ENCODE data around the gene RTL1.

RTL1 gene

DNA sequence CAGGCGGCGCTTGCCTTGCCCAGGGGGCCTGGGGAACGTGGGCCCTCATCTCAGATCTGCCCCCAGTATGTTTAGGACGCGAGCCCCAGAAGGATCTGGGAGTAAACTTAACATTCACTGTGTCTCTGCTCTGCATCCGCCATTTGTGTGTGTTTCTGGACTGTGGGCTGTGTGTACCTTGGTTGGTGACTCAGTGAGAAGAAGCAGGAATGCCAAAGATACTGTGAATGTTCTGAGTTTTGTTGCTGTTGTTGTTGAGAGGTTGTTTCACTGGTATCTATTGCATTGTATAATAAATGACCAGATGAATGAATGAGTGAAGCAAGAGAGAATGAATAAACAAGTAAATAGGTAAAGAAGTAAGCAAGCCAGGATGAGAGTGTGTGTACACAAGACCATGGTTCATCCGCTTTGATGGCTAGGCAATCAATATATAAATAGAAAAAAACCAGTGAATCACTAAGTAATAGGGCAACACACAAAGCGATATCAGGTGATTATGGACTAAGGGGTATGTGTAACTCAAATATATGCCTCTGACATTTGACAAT lies 57.1 kb downstream of the RTL1 start:
- no peak for DNase-seq (ENCODE audit: low spot score)

DNA sequence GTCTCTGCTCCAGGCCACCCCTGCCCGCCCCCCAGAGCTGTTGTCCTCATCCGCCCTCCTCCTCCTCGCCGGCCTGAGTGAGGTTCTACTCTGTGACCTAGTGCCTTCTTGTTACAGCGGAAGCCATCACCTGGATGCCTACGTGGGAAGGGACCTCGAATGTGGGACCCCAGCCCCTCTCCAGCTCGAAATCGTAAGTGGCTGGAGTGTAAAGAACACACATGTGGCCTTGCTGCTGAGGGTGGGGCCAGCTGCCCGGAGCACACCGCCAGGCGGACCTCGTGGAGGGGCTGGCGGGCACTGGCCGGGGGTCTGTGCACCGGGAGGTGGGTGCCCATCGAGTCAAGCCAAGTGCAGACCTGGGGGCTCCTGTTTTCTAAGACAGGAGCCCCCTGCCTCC lies 58.2 kb downstream of the RTL1 start:
- no peak for DNase-seq (ENCODE audit: low spot score)

DNA sequence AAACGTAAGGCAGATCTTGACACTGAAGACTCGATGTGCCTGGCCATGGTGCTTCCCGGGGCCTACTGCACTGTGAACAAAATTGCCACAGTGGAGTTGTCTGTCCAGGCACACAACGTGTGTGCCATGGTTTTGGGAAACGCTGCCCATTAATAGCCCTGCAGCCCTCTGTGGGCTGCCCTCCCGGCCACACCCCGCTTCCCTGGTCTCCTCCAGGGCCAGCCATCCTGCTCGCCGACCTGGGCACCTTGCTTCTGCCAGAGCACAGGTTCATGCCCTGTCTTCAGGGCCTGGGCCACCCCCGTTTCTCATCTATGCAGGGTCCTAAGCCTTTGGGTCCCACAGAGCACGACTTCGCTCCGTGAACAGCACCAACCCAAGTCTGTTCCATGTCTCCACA lies 58.7 kb downstream of the RTL1 start:
- no peak for DNase-seq (ENCODE audit: low spot score)

DNA sequence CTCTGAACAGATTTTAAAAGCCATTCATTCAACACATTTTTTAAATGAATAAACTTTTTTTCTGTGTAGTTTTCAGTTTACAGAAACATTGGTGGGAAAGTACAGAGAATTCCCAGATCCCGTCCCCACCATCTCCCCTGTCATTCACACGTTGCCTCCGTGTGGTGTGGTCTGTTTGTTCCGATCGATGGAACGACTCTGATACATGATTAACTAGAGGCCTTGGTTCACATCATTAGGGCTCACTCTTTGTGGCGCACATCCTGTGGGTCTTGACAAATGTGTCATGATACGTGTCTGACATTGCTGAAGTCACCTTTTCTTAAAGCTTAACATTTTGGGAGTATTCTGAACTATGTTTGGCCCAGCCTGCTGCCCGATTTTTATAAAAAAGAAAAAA lies 59.1 kb downstream of the RTL1 start:
- DNase-seq (ENCODE audit: low spot score), result no peak

DNA sequence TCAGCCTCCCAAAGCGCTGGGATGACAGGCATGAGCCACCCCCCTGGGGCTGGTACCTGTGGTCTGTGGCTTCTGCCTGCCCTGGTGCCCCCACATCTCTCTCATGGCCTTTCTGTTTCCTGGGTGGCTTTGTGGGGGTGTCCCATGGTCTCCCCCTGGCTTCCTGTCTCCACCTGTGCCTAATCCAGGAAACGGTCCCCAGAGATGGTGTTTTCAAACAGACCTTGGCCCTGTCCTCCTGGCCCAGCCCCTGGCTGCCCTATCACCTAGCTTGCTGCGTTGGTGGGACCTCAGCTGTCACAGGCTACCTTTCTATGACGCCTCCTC lies 59.5 kb downstream of the RTL1 start:
- DNase-seq (ENCODE audit: low spot score), result no peak

DNA sequence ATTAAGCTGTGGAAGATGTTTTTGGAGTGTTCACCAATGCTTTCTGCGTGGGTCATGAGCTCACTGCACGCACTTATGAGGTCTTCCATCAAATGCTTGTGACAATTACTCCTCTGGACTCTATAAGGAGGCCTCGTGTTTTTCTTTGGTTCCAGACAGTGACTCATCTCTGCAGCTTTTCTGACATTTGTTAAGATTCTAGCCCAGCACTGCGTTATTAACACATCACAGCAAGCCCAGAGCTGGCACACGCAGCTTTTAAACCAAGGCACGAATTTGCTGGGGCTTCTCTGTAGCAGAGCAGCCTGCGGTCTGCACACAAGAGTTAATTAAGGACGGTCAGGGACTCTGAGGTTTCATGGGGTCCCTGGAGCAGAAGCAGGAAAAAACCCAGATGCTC lies 60.7 kb downstream of the RTL1 start:
- no peak for DNase-seq (ENCODE audit: low spot score)

DNA sequence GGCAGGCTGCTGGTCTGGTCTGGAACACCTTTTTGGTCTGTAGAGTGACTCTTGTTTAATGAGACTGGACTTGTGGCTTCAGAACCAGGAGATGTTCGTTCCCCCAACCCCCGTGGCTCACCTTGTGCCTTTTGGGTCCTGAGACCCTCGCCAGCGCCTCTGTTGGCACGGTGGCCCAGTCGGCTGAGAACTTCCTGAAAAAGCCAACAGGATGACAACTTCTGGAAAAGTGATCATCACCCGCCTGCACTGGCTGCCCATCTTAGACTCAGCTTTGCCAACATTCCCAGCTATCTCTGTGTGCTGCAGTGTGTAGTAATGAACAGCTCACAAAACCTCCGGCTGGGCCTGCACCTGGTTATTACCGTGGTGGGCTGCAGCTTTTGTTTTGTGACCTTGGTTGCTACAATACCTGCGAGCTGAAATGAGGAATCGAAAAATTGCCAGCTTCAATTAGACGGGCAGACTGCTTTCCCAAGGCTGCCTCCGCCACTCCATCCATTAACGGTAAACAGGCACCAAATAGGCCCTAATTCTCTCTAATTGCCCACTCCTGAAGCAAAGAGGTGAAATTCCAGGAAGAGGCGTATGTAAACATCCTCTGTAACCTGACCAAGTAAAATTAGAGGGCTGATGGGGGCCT lies 61.6 kb downstream of the RTL1 start:
- no peak for DNase-seq (ENCODE audit: low spot score)

DNA sequence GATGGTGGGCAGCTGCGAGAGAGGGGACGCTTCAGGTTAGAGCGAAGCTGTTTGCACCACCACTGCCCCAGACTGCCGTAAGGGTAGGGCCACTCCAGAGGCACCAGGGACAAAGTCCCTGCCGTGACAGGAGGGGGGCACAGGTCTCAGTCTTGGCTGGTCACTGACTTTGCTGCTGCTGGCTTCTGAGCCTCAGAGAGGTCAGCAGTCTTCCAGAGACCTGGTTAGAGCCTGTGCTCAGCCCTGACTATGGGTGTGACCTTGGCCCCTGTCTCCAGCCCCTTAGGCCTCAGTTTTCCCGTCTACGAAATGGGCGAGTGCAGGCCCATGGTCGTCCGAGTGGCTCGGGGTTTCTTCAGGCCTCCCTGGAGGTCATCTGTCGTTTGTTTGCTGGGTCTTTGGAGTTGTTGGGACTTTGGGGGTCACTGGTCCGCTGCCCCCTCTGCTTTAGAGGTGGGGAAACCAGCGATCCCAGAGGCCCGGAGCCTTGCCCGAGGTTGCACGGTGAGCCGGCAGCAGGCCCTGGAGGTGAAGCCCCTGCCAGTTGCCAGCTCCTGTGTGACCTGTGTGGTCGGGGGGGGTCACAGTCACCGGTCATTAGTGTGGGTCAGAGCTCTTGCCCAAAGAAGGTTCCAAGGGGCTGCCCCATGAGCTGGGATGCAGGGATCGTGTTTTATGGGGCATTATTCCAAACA lies 62.3 kb downstream of the RTL1 start:
- DNase-seq (ENCODE audit: low spot score), result no peak

DNA sequence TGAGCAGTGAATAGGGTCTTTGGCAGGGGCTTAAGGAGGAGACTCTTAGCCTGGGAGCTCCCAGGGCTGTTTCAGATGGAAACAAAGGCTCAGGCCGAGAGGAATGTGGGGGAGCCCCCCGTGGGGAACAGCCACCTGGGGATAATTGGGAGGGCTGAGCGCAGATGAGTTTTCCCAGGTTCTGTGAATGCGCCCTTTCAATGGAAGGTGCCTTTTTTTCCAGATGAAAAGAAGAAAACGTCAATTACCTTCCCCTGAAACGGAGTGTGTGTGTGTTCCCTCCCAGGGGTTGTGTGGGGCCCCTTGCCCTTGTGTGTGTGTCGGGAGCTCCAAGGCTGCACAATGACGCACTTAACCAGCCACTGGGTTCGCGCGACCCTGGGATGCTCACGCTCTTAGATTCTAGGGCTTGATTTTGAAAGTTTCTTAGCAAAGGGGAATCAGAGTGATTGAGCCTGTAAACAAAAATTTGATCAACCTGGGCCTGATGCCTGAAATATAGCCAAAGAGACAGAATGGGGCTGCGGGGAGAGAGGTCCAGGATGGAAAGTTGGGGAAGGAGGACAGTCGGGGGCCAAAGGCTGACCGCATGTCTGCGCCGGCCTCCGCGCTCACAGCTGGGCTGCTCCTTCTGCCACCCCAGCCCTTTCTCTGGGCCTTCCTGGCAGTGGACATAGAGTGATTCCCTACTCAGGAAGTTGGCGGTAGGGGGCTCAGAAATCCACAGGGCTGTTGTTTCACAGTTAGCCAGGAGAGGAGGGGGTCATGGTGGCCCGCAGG lies 63.0 kb downstream of the RTL1 start:
- no peak for DNase-seq (ENCODE audit: low spot score)

DNA sequence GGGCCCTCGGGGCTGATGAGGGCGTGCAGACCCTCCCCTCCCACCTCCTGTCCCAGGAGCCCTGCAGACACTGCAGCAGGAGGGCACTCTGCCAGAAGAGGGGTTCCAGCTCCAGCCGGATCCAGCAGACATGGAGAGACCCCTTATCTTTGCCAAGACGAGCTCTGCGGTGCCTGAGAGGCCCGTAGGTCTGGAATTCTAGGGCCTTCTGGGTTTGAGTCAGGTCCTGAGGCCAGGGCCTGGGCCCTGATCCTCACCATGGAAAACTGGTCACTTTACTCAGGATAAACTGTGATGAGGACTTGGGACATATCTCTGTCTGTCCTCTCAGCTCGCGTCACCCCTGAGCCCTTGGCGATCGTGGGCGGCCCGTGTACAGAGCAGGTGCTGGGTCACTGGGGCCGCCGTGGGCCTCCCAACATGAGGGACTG lies 63.8 kb downstream of the RTL1 start:
- no peak for DNase-seq (ENCODE audit: low spot score)

DNA sequence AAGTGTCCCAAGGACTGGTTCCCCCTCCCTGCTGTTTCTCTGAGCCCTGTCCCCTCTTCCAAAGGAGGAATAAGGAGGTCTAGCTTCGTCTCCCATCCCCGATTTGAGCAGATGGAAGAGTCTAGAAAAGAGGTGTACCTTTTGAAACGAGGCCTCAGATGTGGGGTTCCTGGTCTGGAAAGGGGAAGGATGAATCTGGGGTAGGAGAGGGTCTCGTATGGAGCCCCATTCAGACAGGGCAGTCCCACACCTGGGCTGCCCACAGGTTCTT lies 64.3 kb downstream of the RTL1 start:
- no peak for DNase-seq (ENCODE audit: low spot score)

DNA sequence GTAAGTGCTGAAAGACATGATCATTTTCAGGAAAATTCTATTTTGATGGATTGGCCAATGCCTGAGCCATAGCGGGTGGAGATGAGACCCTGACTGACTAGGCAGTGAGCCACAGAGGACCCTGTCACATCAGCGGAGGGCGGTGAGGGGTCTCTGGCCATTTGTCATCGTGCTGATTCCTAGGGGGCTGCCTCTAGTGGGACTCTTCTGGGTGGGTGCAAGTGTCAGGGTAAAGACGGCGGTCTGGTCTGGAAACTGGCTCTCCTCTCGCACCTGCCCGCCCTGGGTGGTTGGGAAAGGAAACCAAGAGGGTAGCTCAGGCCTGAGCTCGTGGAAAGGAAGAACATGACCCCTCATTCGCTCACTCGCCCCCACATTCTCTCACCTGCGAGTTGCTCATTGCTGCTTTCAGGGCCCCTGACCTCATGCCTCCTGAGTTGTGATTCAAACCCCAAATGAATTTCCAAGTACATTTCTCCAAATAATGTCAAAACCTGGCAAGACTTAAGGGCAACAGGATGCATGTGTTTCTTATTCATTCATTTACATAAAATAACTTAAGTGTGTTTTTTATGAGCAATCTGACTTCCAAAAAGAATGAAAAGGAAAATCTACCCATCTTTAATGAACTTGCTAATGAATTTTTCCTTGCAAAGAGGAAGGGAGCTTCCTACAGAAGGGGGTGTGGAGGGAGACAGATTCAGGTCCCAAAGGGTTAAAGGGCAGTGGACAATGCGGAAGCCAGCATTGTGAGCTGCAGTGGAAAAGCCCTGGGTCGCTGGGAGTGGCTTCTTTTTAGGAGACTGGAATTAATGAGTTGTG lies 64.8 kb downstream of the RTL1 start:
- no peak for DNase-seq (ENCODE audit: low spot score)

DNA sequence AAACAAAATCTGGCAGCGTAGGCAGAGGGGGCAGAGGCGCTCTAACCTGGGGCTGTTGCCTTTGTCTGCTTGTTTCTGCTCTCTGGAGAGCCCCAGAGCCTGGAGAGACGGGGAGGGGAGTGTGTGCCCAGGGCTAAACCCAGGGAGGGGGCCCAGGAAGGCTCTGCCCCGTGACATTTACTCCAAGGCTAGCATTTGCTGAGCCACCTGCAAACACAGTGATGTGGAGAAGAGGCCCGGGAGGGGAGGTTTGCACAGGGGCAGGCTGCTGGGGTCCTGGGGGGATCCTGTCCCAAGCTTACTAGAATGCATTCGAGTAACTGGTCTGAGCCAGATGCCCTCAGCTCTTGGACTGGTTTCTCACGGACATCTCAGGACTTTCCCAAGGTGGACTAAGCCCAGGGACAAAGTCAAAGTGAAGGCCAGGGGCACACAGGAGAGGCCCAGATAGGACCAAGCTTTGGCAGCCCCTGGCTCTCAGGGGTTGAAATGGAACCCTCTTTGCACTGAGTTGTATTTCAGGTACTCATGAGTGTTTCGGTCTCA lies 65.6 kb downstream of the RTL1 start:
- DNase-seq (ENCODE audit: low spot score), result no peak

DNA sequence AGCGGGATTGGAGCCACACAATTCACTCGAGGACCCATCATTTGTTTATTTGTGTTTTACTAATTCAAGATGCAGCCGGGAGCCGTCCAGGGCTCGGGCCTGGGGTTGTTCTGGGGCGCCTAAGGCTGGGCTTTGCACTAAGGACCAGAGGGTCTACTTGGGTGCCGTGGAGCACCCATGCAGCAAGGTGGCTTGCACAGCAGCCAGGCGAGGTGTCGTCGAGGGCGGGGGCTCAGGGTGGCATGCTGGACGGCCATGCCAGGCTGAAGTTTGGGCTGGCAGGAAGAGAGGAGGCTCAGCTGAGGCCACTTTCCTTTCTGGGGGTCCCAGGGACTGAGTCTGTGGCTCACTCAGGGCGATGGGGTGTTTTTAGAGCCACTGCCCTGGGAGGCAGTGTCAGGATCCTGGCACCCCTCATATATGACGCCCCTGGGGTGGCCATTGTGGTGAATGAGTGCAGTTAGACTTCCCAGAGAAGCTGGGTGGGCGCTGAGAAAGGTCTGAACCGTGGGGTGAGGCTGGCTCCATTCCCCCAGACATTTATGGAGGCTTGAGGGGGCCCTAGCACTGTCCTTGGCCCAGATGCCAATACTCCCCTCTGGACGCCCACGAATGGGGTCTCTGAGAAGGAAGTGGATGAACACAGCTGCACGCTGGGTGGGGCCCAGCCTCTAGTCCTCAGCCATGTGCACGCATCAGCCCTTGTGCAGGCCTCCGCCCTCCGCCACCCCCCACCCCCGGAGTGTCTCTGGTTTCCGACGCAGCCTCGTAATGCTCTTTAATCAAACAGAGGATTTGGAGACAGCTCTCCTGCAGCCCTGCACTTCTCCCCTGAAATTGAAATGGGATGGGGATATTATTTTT lies 66.3 kb downstream of the RTL1 start:
- no peak for DNase-seq (ENCODE audit: low spot score)

DNA sequence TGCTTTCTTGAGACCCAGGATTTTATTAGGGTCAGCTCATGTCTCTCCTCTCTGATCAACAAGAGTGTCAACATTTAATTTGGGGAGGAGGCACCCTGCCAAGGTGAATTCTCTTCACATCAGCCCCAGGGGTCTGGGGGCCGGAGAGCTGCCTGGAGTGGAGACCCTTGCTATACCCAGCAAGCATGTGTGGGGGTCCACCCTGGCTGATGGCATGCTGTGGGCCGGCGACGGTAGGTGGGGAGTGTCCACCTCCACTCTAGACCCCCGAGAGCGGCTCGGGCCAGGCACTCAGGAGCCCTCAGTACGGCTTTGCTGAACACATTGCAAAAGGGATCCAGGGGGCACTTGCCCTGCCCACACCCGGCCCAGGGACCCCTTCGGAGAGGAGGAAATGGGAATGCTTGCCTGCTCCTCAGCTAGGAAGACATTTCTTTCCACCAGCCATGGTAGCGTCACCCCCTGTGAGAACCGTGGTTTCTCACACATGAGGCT lies 67.2 kb downstream of the RTL1 start:
- no peak for DNase-seq (ENCODE audit: low spot score)

DNA sequence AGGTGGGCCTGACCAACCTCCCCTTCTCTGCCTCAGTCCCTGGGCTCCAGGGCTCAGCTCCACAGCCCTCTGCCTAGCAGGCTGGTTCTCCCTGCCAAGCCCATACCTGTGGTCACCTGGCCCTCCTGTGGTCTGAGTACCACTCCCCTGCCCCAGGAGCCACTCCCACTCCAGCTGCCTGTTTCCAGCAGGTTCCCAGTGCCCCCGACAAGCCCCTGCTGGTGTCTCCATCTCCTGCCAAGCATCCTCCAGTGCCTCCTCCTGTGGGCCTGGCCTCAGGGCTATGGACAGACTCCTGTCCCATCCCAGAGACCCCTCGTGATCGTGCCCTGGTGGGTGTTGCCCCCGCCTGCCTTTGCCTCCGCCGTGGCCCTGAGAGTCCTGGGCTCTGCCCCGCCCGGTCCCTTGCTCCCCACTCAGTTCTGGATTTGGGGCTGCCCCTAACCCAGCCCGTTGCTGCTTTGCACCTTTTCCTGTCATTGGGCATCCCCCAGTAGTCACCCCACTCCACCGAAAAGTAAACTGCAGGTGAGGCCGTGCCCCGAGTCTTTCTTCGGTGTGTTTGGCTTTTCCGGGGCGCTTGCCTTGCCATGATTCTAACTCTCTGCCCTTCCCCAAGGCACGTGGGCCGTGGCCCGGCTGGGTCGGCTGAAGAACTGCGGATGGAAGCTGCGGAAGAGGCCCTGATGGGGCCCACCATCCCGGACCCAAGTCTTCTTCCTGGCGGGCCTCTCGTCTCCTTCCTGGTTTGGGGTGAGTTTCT lies 67.8 kb downstream of the RTL1 start:
- DNase-seq (ENCODE audit: low spot score), result no peak

DNA sequence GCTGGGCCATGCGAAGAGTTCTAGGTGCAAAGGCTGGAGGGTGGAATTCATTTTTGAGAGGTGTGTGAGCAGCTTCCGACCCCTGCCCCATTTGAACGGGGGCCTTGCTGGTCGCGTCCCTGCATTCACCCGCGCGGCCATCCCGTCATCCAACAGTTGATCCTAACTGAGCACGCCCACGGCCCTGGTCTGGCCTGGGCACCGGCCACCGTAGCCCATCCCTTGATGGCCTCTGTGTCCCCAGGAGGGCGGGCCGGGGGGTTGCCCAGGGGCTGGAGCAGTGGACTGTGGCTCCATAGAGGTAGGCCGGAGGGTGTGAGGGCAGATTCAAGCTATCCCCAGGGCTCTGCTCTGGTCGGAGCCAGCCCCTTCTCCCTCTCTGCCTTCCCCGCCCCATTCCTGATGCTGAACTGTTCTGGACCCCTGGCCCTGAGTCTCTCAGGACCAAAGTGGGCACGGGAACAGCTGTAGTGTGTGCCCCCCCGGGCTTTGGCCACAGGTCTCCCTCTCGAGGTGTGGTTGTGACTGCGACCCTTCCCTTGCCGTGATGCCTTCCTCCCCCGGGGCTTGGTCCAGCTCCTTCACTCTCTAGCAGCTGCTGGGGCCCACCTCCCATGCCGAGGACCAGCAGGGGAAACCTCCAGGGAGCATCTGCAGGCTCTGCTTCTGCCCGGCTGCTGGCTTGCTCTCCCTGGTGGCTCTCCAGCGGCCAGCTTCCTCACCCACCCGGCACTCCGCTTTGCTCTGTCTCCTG lies 68.6 kb downstream of the RTL1 start:
- no peak for DNase-seq (ENCODE audit: low spot score)

DNA sequence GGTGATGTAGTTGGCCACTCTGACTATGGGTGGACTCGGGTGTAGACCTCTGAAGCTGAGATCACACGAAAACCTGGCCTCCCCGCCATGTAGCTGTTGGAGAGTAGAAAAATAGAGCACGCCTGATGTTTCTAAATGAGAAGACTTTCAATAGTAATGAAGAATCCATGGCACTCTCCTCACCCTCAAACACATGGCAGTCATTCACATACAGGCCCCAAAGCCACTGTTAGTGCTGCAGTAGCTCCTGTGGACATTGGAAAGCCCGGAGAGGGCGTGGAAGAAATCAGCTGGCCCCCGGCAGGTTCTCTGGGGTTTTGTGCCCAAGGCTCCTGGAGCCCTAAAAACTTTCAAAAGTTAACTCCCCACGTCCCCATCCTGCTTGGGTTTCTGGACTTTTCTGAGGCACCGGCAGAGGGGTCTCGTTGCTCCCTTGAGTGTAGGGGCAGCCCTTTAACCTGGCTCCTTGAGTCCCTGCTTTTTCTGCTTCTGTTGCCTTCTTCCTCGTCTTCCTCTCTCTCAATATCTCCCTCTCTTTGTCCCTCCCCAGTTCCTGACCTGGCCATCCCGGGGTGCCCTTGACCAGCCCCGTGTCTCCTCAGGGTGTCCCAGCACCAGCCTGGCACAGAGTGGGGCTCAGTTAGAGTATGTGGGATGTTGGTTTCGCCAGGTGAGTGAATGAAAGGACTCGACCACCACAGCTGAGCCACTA lies 69.3 kb downstream of the RTL1 start:
- no peak for DNase-seq (ENCODE audit: low spot score)
